ENCODE results near the gene GPX7. TPM values are rescaled to one million over a fixed set of nuclear protein-coding genes. Genes with fewer than 3 reads are reported as not detected.

Gene GPX7
- total RNA-seq, 1 donor from 2014 or later = 1.1 TPM

DNA sequence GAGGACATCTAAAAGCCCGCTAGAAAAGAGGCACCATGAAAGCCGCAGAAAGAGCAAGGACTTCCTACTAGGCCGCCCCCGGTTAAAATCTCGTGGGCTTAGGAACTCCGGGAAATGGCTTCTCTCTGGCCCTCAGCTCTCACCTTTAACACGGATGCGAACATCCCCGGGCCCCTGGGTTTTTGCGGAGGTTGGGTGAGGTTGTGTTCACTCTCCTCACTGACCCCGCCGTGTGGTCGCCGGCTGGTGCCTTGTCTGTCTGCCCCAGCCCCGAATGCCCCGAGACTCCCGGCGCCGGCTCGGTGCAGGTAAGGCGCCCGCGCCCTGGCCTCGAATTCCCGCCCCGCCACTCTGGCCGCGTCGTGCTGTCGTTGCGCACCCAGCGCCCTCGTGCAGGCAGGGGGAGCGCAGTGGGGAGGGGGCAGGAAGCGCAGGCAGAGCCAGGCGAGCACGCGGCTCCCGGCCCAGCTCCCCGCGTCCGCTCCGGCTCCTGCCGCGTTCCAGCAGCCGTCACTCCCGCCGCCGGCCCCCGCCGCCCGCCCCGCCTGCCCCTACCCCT is 30.6 kb downstream of the GPX7 start, which contains the start of gene SHISAL2A:
SHISAL2A (plus strand) TSS at position 437 of the 559 bp plus-strand sequence. CDS start 326 bp downstream, outside the sequence.
- no peak for TF ChIP-seq CTCF (IDR thresholded peaks at IDR 0.05; ENCODE audit: insufficient read depth, low read length, severe bottlenecking)
- Histone ChIP-seq H3K27me3 (ENCODE audit: control insufficient read depth, insufficient read depth, low read length) (no peaks in the 10 kb centered on the region), H3K36me3 (ENCODE audit: control insufficient read depth, insufficient read depth, low read length) (no peaks in the 10 kb centered on the region), H3K4me3 (ENCODE audit: low read depth, low read length) (peak within 1 kb of the TSS; percentile 28)
- FAIRE-seq (no peak), DNase-seq (ENCODE audit: low read depth) (peak; percentile 9)

- H3K4me3 ChIP-seq (ENCODE audit: low read depth, low read length) = peak overlapping the region; percentile 28
- no peaks in the 10 kb centered on the region for H3K27me3 ChIP-seq (ENCODE audit: control insufficient read depth, insufficient read depth, low read length)
- DNase-seq (ENCODE audit: low read depth) = no peak
- H3K36me3 ChIP-seq (ENCODE audit: control insufficient read depth, insufficient read depth, low read length) = no peaks in the 10 kb centered on the region
- FAIRE-seq = no peak
- TF ChIP-seq CTCF (IDR thresholded peaks at IDR 0.05; ENCODE audit: insufficient read depth, low read length, severe bottlenecking) = no peak
Measured at GRCh38 chr1:52633291-52633754, 31.2 kb downstream of the GPX7 start.

- no peak for TF ChIP-seq CTCF (IDR thresholded peaks at IDR 0.05; ENCODE audit: insufficient read depth, low read length, severe bottlenecking)
- no peak for DNase-seq (ENCODE audit: low read depth)
Measured at GRCh38 chr1:52634111-52634510, 31.9 kb downstream of the GPX7 start.

DNA sequence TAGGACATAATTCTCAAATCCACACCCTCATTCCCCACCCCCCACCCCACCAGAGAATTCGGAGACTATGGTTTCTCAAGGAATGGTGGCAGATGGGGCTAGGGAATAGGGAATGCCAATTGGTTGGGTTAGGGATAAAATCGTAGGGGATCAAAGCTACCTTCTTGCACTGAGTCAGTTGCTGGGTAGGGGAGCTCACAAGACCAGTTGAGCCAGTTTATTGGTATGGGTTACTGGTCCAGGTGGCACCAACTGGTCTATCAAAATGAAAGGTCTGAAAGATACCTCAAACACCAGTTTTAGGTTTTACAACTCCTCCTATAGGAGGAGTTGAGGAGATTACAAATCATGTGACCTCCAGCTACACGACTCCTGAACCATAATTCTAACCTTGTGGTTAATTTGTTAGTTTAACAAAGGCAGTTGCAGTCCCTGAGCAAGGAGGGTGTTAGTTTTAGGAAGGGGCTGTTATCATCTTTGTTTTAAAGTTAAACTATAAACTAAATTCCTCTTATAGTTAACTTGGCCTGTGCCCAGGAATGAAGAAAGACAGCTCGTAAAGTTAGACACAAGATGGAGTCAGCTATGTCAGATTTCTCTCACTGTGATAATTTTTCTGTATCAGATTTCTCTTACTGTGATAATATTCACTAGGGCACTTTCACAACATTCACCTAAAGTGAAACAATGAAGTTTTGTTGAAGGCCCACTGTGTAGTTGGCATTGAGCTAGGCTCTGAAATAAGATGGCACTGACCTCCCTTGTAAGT is 33.3 kb downstream of the GPX7 start:
- DNase-seq (ENCODE audit: low read depth) (peak; percentile 33), FAIRE-seq (no peak)
- H3K4me3 ChIP-seq (ENCODE audit: low read depth, low read length) = no peak overlapping the region
- no peaks in the 10 kb centered on the region for H3K36me3 ChIP-seq (ENCODE audit: control insufficient read depth, insufficient read depth, low read length)
- TF ChIP-seq CTCF (IDR thresholded peaks at IDR 0.05; ENCODE audit: insufficient read depth, low read length, severe bottlenecking) = no peak
- H3K27me3 ChIP-seq (ENCODE audit: control insufficient read depth, insufficient read depth, low read length) = no peaks in the 10 kb centered on the region

More at GRCh38 chr1:52634111-52634510, 31.9 kb downstream of the GPX7 start:
- no peaks in the 10 kb centered on the region for H3K27me3 ChIP-seq (ENCODE audit: control insufficient read depth, insufficient read depth, low read length)
- H3K36me3 ChIP-seq (ENCODE audit: control insufficient read depth, insufficient read depth, low read length) = no peaks in the 10 kb centered on the region
- no peak for FAIRE-seq
- H3K4me3 ChIP-seq (ENCODE audit: low read depth, low read length) = no peak overlapping the region

- Histone ChIP-seq H3K4me3 (ENCODE audit: low read depth, low read length) (no peak overlapping the region), H3K27me3 (ENCODE audit: control insufficient read depth, insufficient read depth, low read length) (no peaks in the 10 kb centered on the region), H3K36me3 (ENCODE audit: control insufficient read depth, insufficient read depth, low read length) (no peaks in the 10 kb centered on the region)
- no peak for FAIRE-seq
- peak; percentile 60 for DNase-seq (ENCODE audit: low read depth)
- TF ChIP-seq CTCF (IDR thresholded peaks at IDR 0.05; ENCODE audit: insufficient read depth, low read length, severe bottlenecking) = no peak
Measured at GRCh38 chr1:52636721-52637695, 34.8 kb downstream of the GPX7 start.
